Putamen (tissue), 1 donor: ENCODE data around the gene NT5M.
"Not testable (repeated sequence)": the region's sequence is repeated elsewhere in the genome, so short reads cannot be mapped to it uniquely, and the experiment has no call there.

Experiments used
- DNase-seq: peaks from one replicate; pipeline ENCODE4 v3.0.0-alpha.2; 2016; ENCODE audit warnings: low spot score

The NT5M gene

DNA sequence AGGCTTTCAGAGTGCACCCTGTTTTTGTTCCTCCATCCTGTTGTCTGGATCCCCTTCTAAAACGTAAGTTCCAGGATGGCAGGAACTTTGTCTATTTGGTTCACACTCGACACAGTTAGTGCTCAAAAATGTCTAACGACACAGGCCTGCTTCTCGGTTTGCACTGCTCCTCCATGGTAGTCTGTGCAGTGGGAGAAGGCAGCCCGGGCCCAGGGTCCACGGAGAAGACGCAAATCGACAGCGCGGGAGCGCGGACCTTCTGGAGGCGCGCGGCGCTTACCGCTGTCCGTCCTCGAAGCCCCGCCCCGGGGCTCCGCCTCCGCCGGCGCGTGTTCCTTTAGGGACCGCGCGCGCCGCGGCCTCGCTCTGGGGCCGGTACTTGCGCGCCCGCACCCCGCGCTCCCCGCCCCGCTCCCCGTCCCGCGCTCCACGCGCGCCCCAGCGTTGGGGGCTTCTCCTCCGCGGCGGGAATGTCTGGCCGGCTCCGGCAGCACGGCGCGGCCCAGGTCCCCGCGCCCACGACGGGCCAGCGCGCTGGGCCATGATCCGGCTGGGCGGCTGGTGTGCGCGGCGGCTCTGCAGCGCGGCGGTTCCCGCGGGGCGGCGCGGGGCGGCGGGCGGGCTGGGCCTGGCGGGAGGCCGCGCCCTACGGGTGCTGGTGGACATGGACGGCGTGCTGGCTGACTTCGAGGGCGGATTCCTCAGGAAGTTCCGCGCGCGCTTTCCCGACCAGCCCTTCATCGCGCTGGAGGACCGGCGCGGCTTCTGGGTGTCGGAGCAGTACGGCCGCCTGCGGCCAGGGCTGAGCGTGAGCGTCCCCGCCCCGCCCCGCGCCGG lies at the start of gene NT5M:
NT5M (plus strand) TSS at position 364 of the 837 bp plus-strand sequence; CDS start at position 542, 178 bp downstream.
- DNase-seq: peak; percentile 78

DNA sequence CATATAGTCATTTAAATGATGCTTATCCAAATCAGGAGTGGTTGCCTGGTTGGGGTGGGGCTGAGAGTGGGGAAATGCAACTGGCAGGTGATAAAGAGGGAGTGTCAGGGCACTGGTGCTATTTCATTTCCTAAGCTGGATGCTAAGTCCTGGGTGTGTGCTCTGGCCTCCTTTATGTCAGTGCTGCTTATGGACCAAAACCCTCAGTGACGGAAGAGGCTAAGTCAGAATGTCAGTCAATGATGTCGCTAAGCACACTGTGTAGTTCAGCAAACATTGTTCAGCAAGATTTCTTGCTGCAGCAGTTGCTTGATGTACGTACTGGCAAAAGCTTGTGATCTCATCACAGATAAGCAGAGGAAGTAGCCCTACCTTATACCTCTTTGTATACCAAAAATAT lies 49.8 kb upstream of the NT5M start:
- no peak for DNase-seq

DNA sequence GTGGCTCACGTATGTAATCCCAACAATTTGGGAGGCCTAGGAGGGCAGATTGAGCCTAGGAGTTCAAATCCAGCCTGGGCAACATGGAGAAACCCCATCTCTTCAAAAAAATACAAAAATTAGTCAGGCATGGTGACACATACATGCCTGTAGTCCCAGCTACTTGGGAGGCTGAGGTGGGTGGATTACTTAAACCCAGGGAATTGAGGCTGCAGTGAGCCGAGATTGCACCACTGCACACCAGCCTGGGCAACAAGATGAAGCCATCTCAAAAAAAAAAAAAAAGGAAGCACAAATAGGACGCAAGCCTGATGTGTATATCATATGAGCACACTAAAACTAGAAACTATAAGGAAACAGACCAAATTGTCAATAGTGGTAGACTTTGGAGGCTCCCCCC lies 49.1 kb upstream of the NT5M start:
- DNase-seq: no peak

DNA sequence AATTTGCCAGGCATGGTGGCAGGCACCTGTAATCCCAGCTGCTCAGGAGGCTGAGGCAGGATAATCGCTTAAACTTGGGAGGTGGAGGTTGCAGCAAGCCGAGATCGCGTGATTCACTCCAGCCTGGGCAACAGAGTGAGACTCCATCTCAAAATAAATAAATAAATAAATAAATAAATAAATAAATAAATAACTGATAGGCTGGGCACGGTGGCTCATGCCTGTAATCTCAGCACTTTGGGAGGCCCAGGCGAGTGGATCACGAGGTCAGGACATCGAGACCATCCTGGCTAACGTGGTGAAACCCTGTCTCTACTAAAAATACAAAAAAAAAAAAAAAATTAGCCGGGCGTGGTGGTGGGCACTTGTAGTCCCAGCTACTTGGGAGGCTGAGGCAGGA lies 47.5 kb upstream of the NT5M start:
- DNase-seq: not testable (repeated sequence)

DNA sequence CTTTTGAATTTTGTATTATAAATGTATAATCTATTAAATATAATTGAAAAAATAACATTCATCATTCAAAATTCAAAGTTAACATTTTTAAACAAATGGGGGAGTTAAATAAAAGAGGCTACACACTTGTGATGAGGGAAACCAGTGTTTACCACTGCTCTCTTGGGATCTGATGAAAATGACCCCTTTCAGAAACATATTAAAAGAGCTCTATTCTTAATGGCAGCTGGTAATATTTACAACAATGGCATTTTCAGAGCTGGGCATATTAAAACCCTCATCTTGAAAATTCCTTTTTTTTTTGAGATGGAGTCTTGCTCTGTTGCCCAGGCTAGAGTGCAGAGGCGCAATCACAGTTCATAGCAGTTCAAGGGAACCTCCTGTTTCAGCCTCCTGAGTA lies 46.9 kb upstream of the NT5M start:
- no peak for DNase-seq

DNA sequence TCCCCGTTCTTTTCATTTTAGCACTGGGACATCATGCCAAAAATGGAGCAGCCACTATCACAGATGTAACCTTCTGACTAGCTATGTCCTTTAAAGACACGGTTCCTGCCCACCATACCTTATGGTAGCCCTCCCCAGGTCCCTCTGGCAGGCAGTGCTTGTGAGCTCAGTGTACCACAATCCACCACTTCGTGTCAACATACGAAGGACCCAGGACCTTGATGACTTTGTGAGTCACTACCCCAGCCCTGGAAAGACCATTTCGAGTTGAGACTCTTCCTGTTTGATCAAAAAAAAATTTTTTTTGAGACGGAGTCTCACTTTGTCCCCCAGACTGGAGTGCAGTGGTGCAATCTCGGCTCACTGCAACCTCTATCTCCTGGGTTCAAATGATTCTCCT lies 45.2 kb upstream of the NT5M start:
- DNase-seq: no peak

DNA sequence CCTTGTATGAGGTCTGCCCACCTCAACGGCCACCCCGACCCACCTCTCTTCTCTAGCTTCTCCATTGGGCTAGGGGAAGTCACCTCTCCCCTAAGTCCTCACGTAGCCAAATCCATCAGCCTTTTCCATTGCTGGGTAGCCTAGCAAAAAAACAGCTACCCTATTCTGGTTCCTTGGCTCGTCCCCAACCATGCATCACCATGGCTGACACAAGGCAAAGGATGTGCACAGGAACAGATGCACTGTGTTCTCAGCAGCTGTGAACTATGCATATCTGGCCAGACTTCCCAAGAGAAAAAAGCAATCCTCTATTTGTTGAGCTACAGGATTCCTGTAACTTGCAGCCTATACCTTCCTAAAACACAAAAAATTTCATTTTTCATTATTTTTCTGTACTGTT lies 44.2 kb upstream of the NT5M start:
- DNase-seq: peak; percentile 72

DNA sequence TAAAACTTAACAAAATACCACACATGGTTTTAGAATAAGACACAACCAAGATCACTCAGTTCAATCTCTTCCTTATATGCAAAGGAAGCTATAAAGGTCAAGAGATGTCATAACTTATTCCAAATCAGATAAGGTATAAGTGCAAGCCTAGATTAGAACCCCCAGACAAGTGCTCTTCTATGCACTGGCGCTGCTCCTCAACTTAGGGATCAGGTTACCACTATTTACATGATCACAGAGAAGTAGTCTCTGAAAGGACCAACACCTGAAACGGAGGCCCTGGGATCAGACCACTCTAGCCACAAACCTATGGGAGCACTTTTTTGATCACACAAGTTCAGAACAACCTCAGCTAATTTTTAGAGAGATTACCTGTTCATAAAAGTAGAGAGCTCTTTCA lies 38.7 kb upstream of the NT5M start:
- no peak for DNase-seq

DNA sequence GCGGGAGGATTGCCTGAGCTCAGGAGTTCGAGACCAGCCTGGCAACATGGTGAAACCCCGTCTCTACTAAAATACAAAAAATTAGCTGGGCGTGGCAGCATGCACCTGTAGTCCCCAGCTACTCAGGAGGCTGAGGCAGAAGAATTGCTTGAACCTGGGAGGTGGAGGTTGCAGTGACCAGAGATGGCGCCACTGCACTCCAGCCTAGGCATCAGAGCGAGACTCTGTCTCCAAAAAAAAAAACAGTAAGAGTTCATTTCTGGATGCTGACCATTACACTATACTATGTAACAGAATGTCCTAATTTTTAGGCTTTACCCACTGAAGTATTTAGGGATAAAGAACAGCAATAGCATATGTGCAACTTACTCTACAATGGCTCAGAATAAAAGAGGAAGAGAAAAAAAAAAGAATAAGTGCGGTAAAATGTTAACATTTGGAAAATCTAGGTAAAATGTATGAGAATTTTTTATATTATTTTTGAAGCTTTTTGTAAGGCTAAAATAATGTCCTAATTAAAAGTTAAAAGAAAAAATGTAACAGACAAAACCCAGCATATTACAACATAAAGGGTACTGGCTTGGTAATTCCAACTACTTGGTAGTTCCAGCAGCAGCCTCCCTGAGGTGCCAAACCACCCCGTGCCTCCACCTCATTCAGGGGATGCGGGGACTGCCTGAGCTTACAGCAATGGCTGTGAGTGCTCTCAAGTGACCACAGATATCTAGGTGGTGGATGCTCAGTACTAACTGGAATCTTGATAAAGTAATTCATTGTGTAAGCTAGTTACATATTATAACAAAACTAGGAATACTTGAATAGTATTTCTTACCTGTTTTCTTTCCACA lies 33.0 kb upstream of the NT5M start:
- DNase-seq: no peak

DNA sequence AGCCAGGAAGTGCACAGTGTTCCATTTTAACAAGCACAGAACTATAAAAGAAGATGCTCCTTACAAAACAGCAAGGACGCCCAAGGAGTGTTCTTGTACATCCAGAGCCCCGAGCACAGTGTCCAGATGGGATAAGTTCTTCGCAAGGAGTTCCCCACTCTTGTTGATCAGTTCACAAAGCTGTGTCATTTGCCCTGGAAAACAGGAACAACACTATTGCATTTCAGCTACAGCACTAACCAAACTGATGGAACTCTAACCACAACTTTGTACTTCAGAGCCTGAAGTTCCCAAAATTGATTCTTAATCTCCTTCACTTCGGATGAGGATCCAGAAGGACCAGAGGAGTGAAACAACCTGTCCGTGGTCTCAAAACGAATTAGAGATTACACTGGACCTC lies 27.2 kb upstream of the NT5M start:
- no peak for DNase-seq

DNA sequence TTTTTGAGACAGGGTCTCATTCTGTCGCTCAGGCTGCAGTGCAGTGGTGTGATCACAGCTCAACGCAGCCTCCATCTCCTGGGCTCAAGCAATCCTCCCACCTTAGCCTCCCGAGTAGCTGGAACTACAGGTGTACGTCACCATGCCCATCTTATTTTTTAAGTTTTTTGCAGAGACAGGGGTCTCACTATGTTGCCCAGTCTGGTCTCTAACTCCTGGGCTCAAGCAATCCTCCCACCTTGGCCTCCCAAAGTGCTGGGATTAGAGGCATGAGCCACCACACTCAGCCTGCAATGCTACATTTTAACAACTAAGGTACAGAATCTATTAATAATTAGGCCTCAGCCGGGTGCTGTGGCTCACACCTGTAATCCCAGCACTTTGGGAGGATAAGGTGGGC lies 25.7 kb upstream of the NT5M start:
- not testable (repeated sequence) for DNase-seq

DNA sequence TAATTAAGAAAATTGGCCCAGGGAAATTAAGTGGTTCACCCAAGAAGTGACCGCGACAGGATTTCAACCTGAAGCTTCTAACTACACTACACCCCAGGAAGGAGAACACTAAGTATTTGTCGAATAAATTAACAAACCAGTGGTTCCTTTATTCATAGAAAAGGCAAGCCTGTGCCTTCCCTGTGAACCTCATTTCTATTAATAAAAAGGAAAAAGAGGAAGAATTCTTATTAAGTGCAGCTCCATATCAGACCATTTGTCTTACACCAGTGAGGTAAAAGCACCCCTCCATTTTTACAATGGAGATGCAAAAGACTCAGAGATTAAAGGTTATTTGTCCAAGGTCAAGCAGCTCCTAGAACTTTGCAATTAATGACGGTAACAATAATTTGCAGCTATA lies 23.9 kb upstream of the NT5M start:
- DNase-seq: no peak

DNA sequence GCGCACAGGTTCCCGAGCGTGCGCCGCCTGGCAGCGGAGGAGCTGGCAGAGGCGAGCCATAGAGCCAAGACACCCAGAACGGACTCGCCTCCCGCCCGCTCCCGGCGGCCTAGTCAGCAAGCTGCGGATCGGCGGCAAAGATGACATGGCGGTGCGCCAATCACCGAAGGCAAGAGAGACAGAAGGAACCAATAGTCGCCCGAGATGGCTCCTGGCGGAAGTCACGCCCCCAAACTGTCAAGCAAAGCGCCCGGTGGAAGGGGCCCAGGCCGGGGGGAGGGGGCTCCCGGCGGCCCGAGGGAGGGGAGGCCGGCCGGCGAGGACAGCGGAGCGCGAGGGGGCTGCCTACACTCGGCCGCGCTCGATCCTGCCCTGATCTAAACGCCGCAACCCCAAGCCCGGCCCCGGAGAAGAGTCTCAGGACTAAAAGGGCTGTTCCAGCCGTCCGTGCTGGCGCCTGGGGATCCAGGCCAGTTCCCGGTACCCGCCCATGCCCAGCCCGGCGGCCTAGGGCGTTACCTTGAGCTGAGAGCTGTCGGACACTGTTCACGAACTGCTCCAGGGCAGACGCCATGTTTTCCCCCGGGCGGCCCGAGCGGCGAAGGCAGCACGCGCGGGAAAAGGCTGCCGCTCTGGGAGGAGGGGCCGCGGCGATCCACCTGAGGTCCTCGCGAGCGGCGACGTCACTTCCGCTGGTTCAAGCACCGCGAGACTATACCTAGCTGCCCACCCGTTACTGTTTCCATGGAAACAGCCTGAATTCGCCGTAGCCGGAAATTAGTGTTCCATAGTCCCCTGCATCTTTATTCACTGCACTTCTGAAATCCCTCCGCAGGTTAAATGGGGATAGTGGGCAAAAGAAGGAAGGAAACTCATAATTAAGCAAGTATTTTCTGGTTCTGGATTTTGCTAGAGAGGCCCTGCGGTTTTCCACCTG lies 22.3 kb upstream of the NT5M start, which contains the start of gene COPS3:
COPS3 (minus strand) TSS at position 634 of the 937 bp plus-strand sequence; CDS start at position 574, 60 bp downstream.
- DNase-seq: peak; percentile 98

DNA sequence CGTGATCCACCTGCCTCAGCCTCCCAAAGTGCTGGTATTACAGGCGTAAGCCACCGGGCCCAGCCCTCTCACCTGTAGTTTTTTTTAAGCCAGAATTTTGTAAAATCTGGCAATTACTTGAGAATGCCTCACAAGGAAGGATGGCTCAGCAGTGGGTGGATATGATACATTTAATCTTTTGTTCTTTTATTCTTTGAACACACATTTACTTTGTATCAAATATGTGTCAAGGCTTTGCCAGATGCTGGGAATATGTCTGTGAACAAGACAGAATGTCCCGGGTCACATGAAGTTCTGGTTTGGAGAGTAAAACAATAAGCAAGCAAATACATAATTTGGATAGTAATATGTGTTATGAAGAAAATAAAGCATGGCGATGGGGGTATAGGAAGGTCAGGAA lies 17.2 kb upstream of the NT5M start:
- no peak for DNase-seq

DNA sequence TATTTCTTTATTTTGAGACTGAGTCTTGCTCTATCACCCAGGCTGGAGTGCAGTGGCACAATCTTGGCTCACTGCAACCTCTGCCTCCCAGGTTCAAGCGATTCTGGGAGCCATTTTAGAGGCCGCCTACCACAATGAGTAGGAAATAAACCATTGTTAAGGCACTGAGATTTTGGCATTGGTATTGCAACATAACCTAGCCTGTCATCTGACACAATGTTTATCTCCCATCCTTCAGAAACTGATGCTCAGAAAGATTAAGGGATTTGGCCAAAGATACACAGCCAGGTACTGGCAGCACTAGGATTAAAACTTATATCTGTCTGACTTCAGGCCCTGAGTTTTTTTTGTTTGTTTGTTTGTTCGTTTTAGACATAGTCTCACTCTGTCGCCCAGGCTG lies 14.1 kb upstream of the NT5M start:
- no peak for DNase-seq

DNA sequence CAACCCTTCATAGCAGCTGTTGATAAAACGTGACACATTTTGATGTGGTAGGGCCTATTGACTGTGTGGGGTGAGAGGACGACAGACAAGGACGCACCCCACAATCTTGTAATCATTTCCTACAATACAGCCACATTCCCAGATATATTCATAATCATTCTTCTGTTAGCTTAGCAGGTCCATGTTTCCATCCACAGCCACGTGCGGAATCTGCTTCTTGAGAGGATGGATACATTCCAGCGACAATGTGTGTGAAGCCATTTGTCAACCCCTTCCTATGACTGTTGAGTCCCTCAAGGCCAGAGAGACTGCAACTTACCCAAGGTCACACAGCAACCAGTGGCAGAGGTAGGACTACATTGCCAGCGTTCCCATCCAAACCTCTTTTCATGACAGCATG lies 13.5 kb upstream of the NT5M start:
- no peak for DNase-seq

DNA sequence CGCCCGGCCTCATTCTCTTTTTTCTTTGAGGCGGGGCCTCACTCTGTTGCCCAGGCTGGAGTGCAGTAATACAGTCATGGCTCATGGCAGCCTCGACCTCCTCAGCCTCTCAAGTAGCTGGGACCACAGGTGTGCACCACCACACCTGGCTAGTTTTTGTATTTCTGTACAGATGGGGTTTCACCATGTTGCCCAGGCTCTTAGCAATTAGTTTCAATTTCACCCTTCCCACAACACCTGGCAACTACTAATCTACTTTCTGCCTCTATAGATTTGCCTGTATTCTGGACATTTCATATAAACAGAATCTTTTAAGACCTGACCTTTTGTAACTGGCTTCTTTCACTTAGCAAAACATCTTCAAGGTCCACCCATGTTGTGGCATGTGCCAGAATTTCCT lies 8.0 kb upstream of the NT5M start:
- no peak for DNase-seq

DNA sequence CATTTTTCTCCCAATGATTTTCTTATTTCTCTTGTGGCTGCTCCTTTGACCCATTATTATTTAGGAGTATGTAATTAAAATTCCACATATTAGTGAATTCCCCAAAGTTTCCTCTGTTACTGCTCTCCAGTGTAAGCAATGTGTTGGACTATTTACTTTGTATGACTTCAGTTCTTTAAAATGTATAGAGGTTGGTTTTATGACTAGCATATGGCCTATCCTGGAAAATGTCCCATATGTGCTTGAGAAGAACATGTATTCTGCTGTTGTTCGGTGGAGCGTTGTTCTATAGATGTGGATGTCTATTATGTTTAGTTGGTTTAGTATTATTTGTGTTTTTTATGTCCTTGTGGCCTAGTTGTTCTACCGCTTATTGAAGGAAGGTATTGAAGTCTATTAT lies 6.0 kb upstream of the NT5M start:
- no peak for DNase-seq

DNA sequence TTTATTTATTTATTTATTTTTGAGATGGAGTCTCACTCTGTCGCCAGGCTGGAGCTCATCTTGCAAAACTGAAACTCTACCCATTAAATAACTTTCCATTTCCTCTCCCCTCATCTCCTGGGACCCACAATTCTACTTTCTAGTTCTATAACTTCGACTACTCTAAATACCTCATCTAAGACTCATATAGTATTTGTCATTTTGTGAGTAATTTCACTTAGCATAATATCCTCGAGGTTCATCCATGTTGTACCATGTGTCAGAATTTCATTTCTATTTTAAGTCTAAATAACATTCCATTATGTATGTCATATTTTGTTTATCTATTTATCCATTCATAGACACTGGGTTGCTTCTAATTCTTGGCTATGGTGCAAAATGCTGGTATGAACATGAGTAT lies 5.1 kb upstream of the NT5M start:
- DNase-seq: no peak

DNA sequence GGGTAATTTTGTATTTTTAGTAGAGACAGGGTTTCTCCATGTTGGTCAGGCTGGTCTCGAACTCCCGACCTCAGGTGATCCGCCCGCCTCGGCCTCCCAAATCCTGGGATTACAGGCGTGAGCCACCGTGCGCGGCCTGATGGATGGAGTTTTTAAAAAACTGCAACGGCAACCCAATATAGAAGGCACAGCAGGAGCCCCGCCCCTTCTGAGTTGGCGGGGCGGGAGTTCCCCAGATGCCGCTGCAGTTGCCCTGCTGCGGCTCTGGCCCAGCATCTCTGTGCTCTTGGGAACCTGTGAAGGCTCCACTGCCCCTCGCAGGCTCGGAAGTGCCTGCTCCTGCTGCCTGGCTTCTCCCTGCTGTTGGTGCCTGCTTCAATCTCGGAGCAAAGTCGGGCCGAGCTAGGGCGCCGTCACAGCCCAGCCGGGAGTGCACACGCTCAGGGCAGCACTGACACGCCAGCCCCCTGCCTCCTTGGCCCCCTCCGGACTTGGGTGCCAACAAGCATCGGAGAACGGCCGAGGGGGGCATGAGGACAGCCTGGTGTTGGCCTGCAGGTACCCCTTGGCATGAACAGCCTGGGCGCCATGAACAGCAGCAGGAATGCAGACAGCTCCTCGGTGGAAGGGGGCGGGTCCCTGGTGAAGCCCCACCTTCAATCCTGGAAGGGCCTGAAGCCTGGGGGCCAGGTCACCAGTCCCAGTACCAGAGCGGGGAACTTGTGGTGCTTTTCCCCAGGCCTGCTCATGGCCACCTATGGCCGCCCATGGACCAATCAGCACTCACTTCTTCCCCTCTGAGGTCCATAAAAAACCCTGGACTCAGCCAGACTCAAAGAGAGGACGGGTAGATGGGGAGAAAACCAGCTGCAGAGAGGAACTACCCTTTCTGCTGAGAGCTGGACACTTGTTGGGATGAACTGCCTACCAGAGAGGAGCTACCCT lies 2.3 kb upstream of the NT5M start:
- DNase-seq: no peak

DNA sequence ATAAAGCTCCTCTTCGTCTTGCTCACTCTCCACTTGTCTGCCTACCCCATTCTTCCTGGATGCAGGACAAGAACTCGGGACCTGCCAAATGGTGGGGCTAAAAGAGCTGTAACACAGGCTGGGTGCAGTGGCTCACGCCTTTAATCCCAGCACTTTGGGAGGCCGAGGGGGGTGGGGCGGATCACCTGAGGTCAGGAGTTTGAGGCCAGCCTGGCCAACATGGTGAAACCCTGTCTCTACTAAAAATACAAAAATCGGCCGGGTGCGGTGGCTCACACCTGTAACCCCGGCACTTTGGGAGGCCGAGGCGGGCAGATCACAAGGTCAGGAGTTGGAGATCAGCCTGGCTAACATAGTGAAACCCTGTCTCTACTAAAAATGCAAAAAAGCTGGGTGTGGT lies 1.5 kb upstream of the NT5M start:
- not testable (repeated sequence) for DNase-seq
